Pons (tissue), 1 donor: ENCODE measurements around the gene FUT8.

Experiments used
- DNase-seq: peaks from one replicate; pipeline ENCODE4 v3.0.0-alpha.2; 2016; ENCODE audit warnings: low spot score

Gene FUT8

GRCh38 chr14:65412032-65412846 lies at the start of gene FUT8:
Gene FUT8 (plus strand): TSS chr14:65412730. CDS start chr14:65561564, 148,834 bp downstream.
- peak; percentile 93 for DNase-seq

- no peak for DNase-seq
These were observed 45.5 kb upstream of the FUT8 start for GRCh38 chr14:65366802-65367565.

- DNase-seq = no peak
These were observed 43.0 kb upstream of the FUT8 start for GRCh38 chr14:65369560-65369959.

- DNase-seq = no peak
These were observed 41.7 kb upstream of the FUT8 start for GRCh38 chr14:65370801-65371248.

- no peak for DNase-seq
These were observed 40.7 kb upstream of the FUT8 start for GRCh38 chr14:65371784-65372183.

- peak; percentile 35 for DNase-seq
These were observed 39.4 kb upstream of the FUT8 start for GRCh38 chr14:65373016-65373670.

- DNase-seq = peak; percentile 91
These were observed 38.9 kb upstream of the FUT8 start for GRCh38 chr14:65373671-65374039.

GRCh38 chr14:65377576-65377975 lies 35.0 kb upstream of the FUT8 start:
- DNase-seq = peak; percentile 35

GRCh38 chr14:65382586-65382985 lies 29.9 kb upstream of the FUT8 start:
- DNase-seq = peak; percentile 93

- DNase-seq = no peak
These were observed 25.4 kb upstream of the FUT8 start for GRCh38 chr14:65387171-65387570.

GRCh38 chr14:65387628-65388027 lies 24.9 kb upstream of the FUT8 start:
- no peak for DNase-seq

- DNase-seq = no peak
These were observed 20.2 kb upstream of the FUT8 start for GRCh38 chr14:65392296-65392695.

GRCh38 chr14:65396082-65396910 lies 16.2 kb upstream of the FUT8 start:
- no peak for DNase-seq

- no peak for DNase-seq
These were observed 9.3 kb upstream of the FUT8 start for GRCh38 chr14:65403231-65403630.

- DNase-seq = no peak
These were observed 4.4 kb upstream of the FUT8 start for GRCh38 chr14:65408113-65408512.

GRCh38 chr14:65410640-65411039 lies 1.9 kb upstream of the FUT8 start:
- DNase-seq = no peak

GRCh38 chr14:65411656-65412031 lies 886 bp upstream of the FUT8 start:
- peak; percentile 96 for DNase-seq

- no peak for DNase-seq
These were observed 567 bp downstream of the FUT8 start for GRCh38 chr14:65412856-65413738.

GRCh38 chr14:65413739-65414045 lies 1.2 kb downstream of the FUT8 start:
- peak; percentile 49 for DNase-seq

- DNase-seq = peak; percentile 75
These were observed 2.5 kb downstream of the FUT8 start for GRCh38 chr14:65414961-65415589.

- DNase-seq = no peak
These were observed 3.1 kb downstream of the FUT8 start for GRCh38 chr14:65415613-65416012.
